SH-SY5Y (cell line): ENCODE results near the gene POLE4.

Experiments used
- GATA2 ChIP-seq: IDR thresholded peaks from 2 replicates; pipeline ENCODE4 v1.6.1; 2011; ENCODE audit warnings: mild to moderate bottlenecking, low read depth, low read length
- GATA3 ChIP-seq: IDR thresholded peaks from 2 replicates; pipeline ENCODE4 v1.6.1; 2011; ENCODE audit warnings: low read depth, mild to moderate bottlenecking, low read length, moderate library complexity

POLE4 gene

DNA sequence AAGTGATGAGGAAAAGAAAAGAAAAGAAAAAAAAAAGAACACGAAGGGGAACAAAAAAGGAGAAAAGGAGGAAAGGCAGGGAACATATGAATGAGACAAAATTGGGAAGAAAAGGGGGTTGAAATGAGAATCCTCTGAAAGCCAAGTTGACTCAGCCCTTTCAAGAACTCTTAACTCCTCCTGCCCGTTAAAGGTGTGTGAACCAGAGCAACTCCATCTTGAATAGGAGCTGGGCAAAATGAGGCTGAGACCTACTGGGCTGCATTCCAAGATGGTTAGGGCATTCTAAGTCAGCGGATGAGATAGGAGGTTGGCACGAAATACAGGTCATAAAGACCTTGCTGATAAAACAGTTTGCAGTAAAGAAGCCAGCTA is 4.0 kb upstream of the POLE4 start:
- TF ChIP-seq GATA3 (no peak), GATA2 (no peak)

GRCh38 chr2:74957886-74958273 is 563 bp upstream of the POLE4 start:
- TF ChIP-seq GATA2 (no peak), GATA3 (no peak)

DNA sequence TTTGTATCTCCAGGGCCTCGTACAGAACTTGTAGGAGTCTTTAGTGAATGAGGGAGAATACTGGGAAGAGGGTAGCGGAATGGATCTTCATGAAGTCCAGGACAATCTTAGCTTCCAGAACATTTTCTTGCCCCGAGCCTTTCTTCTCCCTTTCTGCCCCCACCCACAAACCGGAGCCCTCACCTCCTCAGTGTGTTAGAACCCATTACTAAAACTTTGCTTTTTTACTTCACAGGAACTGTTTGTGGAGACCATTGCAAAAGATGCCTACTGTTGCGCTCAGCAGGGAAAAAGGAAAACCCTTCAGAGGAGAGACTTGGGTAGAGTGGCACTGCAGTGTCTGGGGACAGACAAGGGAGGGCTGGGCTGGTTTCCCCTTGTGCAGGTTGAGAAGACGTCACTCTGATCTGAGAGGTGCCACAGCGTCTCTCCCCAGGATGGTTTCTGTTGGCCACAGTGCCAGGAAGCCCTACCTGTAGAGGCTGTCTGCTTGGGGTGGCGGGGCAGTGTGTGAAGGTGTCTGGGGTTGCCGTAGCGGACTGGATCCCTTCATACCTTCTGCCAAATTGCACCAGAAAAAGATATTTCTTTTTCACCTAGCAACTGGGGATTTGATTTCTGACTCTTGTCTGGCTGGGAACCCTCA is 786 bp downstream of the POLE4 start:
- TF ChIP-seq GATA3 = no peak

- TF ChIP-seq GATA2 = no peak
- TF ChIP-seq GATA3 = no peak
Observed at GRCh38 chr2:74966887-74967286, 8.4 kb downstream of the POLE4 start.

DNA sequence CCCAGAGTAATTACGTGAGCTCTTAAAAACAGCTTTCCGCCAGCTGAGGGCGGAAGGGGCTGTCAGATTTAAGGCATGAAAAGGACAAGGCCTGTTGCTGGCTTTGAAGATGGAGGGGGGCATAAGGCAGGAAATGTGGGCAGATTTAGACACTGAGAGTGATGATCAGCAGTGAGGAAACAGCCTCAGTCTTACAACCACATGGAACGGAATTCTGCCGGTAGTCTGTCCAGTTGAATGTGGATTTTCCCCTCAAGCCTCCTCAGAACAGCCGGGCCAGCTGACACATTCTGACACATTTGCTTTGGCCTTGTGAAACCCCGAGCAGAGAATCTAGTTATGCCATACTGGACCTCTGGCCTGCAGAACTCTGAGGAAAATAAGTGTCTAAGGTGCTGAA is 16.6 kb downstream of the POLE4 start:
- no peak for TF ChIP-seq GATA3
- TF ChIP-seq GATA2 = no peak

DNA sequence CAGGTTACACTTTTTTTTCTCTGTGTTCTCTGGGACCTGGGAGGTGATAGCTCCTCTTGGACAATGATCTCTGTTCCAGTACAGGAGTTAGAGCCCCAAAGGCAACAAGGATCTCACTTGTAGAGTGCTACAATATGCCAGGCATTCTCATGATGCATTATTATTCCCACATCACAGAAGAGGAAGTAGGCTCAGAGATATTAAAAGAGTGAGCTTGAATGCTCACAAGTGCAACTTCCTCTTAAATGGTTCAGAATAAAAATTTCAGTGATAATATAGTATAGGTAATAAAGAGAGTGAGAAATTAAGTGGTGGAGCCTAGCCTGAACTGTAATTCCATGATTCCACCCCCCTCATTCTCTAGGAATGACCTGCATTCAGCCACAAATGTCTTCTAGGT is 21.4 kb downstream of the POLE4 start:
- TF ChIP-seq GATA2 = no peak
- TF ChIP-seq GATA3 = no peak

DNA sequence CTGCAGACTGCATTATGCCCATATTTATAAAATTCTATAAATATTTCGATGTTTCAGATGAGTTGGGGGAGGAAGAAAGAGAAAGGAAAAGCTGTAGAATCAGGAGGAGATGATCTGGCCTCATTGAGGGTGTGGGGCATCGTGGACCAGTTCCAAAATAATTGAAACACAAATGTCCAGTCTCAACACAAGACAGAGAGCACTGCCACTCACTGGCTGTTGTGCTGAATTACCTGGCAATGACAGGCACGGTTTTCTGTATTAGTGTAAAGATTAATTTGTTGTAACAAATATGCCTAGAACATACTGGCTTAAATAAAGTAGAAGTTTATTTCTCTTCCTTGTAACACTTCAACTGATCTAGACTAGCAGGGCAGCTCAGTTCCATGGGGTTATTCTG is 24.1 kb downstream of the POLE4 start:
- TF ChIP-seq GATA3 = no peak
- no peak for TF ChIP-seq GATA2

- TF ChIP-seq GATA2 (peak; percentile 92), GATA3 (peak; percentile 86)
Observed at GRCh38 chr2:74983631-74984392, 25.4 kb downstream of the POLE4 start.

- TF ChIP-seq GATA3 (no peak), GATA2 (no peak)
Observed at GRCh38 chr2:74984947-74985637, 26.6 kb downstream of the POLE4 start.

GRCh38 chr2:74985978-74986609 is 27.7 kb downstream of the POLE4 start:
- no peak for TF ChIP-seq GATA2
- no peak for TF ChIP-seq GATA3

- TF ChIP-seq GATA2 = no peak
- no peak for TF ChIP-seq GATA3
Observed at GRCh38 chr2:74991977-74992376, 33.5 kb downstream of the POLE4 start.

DNA sequence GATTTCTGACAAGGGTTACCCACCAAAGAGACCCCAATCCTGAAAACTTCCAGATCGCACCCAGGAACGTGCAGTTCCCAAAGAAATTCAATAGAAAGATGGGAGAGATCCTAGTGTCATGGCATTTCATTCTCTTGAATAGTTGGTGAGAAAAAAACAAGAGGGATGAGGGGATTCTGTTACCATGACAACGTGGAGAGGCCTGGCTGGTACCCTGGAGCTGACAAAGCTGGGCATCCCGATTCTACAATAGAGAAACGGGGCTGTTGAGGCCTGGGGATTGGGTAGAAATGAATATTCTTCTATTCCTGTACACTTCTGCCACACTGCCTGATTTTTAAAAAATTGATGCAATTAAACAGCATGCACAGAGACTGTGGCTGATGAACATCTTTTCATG is 41.0 kb downstream of the POLE4 start:
- TF ChIP-seq GATA3 = no peak
- no peak for TF ChIP-seq GATA2

DNA sequence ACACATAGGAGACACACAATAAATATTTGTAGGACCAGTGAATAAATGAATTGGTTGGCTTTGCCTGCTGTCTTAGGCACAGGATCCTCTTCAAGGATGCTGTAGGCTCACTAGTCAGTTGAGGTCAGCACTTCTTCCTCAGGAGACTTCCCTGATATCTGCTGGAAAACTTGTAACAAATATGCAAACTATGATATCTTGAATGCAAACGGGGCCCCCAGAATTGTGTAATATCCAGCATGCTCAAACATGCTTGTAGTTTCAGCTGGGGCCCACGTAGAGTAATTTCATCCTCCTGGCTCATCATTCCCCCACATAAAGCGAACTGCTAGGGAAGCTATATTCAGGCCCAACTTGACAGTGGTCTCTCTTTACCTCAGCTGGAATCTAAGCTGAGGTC is 43.6 kb downstream of the POLE4 start:
- no peak for TF ChIP-seq GATA3
- TF ChIP-seq GATA2 = no peak

DNA sequence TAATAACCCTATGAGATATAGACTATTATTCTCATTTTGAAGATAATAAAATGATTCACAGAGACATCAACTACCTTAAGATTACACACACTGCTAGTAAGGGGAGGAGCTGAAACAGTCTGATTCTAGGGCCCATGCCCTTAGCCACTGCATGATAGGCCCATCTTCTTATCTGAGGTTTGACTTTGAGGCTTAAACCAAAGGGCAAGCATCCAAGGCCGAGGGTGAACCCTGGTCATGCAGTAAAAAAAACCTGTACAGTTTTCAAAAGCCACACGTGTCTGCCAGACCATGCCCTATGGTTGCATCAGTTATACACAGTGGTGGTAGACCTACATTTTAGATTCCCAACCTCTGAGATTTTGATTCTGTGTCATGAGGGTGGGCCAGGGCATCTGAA is 44.8 kb downstream of the POLE4 start:
- no peak for TF ChIP-seq GATA3
- TF ChIP-seq GATA2 = no peak
